ENCODE measurements around the gene HOXC13.
A peak's percentile ranks its signal among the peaks of the same experiment; 100 is the strongest.

Gene HOXC13

DNA sequence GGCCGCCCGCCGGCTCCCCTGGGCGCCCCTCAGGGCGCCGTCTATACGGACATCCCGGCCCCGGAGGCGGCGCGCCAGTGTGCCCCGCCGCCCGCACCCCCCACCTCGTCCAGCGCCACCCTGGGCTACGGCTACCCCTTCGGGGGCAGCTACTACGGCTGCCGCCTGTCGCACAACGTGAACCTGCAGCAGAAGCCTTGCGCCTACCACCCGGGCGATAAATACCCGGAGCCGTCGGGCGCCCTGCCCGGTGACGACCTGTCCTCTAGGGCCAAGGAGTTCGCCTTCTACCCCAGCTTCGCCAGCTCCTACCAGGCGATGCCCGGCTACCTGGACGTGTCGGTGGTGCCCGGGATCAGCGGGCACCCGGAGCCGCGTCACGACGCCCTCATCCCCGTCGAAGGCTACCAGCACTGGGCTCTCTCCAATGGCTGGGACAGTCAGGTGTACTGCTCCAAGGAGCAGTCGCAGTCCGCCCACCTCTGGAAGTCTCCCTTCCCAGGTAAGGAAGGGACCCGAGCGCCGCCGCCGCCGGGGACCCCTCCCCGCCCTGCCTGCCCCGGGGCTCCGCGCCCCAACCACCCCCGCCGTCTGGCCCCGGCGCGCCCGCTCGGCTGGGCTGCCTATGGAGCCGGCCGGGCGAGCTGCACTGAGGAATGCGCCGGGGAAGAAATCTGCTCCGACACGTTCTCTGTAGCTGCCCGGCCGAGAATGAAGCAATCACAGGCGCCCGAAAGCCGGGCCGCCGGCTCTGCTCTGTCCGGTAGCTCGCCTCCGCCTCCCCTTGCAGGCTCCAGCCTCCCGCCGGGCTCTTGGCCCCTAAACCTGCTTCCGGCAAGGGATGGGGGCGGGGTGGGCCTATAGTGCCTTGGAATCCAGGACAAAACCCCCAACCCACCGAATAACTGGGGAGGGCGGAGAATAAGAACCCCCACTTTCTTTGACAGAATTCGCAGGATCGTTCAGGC, 794 bp downstream of the HOXC13 start:
- DNase-seq (ENCODE audit: low spot score) = no peak

DNA sequence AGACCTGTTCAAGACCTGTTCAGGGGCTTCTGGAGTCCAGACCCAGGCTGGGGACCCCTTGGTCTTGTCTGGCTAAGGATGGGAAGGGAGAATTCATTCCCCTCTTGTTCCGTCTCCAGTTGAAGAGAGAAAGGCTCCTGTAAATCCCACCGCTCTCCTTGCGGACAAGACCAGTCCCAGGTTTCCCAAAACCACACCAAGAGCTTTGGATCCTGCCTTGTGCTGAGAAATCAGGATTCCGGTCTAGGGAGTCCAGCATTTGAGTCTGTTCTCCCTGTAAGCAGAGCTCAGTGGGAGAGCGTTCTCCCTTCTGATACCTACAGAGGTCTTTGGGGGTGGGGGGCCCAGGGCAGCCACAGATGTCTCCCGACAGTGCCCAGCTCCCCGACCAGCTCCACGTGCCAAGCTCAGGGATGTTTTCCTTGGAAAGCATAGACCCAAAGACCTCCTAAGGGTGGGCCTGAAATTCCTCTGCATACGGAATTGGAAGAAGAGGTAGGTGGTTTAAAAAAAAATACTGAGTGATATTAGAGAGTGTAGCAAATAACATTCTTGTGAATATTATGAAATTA, 1.9 kb downstream of the HOXC13 start:
- no peak for DNase-seq (ENCODE audit: low spot score)

DNA sequence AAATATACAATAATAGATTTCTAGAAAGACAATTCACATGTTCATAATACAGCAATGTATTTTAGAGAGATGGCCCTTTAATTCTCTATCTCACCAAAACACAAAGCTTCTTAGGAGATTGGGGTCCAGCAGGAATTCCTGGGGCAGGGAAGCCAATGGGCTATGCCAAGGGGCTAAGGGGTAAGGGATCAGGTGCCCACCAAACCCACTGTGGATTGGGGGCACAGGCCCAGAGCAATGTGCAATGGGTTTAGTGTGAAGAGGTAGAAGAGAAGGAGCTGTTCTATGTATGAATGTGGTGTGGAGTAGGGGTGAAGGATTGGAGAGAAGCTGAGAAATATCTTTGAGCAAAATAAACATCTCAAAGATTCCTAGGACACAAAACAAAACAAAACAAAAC, 2.6 kb downstream of the HOXC13 start:
- DNase-seq (ENCODE audit: low spot score) = no peak

DNA sequence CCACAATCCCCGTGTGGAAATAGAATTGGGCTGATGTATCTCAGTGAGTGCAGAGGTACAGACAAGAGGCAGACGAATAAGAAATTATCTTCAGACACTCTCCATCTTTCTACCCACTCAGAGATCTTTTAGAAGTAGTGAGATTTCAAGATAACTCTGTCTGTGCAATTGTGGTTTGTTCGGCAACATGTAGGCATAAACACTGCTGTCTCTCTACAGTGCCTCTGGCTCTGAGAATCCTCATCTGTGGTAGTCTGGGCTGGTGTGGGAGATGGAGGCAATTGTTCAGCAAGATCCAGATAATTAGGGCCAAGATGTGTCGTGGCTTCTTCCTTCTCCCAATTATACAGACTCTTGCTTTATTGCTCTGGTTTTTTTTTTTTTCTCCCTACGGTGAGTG, 3.1 kb downstream of the HOXC13 start:
- DNase-seq (ENCODE audit: low spot score) = no peak

DNA sequence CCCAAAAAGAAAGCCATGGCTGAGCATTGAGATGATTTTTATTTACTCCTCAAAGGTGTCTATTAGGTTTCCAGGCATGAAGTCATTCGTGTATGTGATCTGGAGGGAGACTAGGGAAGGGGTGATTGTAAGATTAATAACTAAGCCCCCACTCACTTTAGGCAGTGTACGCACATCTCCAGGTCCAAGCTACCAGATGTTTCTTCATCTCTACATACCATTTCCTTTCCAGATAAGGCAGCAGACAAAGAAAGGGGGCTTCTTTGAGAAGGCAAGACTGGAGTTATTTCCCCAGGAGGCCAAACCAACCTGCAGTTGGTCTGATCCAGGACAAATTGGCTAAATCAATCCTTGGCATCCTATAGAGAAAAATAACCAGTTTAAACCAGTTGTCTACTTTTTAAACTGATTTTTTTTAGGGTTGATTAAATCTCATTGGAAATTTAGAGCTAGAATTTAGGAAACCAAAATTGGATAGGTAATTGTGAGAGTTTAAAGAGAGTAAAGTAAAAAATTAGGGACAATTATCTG, 3.9 kb downstream of the HOXC13 start:
- DNase-seq (ENCODE audit: low spot score) = no peak

DNA sequence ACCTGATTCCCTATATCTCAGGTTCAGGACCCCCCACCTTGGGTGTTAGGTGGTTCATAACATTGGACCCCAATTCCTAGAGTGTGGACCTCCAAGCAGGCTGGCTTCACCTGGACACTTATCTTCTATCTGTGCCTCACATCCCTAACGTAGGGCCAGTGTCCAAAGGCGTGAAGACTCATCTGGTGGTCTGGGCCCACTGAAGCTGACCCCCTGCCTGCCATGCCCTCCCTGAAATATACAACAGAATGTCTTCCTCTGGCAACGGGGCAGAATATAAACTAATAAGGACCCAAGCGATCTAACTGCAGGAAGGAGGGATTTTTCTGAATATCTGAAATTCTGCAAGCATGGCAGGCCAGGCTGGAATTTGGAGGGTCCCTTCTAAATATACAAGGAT, 5.6 kb downstream of the HOXC13 start:
- no peak for DNase-seq (ENCODE audit: low spot score)

DNA sequence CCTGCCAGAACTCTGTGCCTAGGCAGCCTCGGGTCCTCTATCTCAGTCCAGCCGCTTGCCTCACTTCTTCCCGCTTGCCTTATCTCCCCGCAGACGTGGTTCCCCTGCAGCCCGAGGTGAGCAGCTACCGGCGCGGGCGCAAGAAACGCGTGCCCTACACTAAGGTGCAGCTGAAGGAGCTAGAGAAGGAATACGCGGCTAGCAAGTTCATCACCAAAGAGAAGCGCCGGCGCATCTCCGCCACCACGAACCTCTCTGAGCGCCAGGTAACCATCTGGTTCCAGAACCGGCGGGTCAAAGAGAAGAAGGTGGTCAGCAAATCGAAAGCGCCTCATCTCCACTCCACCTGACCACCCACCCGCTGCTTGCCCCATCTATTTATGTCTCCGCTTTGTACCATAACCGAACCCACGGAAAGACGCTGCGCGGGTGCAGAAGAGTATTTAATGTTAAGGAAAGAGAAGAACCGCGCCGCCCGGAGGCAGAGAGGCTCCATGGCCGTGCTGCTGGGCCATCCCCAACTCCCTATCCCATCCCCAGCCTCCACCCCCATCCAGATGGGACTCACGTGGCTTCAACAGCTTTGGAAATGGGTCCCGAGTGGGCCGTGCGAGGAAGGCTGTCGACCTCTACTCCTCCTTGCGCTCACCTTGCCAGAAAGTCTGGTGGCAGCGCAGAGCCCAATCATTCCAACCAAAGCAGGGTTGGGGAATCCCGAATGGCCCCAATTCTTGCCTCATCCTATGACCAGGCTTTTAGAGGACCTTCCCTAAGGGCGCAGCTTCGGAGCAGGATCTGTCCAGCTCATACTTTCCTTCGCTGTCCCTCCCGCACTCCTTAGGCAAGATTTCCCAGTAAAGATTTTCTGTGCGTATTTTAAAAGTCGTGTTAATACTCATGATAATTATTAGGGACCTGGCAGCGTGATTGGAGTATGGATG, 6.5 kb downstream of the HOXC13 start:
- no peak for DNase-seq (ENCODE audit: low spot score)

DNA sequence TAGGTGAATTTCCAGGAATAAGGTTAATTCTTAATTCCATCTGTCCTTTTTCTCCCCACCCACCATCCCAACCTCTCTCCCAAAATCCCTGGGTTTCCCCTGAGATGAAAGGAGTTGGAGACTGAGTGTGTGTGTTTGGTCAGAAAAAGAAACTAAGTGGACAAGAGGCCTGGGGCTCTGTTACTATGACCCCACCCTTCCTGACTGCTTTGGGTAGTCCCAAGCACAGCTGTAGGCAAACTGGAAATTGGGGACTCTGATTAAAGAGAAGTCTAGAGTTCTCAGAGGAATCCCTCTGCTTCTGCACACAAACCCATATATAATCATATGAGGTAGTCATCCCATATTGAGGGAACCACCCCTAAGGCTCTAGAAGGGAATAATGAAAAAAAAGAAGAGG, 9.1 kb downstream of the HOXC13 start:
- no peak for DNase-seq (ENCODE audit: low spot score)

DNA sequence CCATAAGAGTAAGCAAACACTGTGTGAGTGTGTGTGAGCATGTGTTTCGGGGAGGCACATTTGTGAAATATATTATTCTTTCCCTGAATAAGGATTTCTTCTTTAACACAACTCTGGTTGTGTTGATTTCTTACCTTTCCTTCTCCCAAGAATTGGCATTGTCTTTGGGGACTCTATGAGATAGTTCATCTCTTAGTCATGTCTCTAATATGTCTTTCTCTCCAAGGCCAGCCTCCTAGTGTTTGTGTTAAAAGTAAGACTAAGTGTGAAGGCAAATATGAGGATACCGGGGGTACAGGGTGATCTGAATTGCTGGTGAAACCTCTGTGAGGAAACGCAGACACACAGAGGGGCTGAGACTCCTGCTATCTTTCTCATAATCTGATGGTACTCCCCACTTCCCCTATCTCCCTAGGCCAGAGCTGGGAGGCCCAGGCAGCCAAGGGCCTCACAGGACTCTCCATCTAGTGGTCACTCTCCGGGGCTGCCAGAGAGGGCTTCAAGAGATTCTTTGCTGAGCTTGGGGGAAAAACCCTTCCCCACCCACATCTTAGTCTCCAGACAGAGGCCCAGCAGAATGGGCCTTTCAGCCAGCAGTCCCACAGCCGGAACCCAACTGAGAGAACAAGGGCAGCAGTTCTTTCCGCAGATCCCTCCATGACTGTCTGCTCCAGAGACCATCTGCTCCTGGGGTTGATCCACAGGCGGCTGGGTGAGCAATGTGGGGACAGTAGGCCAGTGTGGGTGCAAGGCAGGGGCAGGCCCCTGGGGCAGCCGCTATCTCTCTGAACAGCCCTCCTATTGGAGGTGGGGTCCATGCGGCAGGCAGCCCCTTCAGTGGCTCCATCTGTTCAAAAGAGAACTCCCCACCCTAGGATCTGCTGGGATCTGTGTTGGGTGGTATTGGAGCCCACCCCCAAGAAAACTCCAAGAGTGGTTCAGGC, 10.3 kb downstream of the HOXC13 start:
- DNase-seq (ENCODE audit: low spot score) = no peak

DNA sequence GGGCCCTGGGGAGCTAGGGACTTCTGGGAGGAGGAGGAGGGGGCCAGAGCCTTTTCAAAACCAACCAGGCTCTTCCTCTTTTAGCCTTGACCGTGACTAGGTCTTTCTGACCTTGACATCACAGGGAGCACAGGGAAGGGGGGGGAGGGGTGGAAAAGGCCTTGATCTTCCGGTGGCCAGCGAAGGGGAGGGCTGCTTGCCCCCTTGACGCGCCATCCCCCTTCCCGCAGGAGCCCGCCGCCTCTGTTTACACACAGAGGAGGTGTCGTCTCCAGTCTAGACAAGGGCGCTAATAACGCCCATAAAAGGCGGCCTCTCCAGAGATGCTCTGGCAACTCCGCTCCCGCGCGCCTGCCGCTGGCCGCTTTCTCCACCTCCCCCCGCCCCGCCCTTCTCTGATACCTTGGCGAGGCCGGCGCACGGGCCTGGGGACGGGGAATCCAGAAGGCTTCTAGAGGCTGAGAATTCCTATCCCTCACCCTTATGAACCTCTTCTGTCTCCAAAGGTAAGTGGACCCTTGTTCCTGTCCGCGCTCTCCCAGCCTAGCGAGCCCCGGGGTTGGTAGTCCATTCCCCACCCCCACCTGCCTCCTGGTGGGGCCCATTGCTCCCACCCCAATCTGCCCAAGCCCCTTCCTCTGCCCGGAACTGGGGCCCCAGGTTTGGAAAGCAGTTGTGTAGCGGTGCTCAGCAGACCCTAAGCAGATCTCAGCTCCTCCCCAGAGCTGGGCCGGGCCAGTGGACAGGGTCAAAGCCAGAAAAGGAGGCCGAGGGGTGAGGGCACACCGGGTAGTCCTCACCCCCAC, 11.2 kb downstream of the HOXC13 start:
- no peak for DNase-seq (ENCODE audit: low spot score)

DNA sequence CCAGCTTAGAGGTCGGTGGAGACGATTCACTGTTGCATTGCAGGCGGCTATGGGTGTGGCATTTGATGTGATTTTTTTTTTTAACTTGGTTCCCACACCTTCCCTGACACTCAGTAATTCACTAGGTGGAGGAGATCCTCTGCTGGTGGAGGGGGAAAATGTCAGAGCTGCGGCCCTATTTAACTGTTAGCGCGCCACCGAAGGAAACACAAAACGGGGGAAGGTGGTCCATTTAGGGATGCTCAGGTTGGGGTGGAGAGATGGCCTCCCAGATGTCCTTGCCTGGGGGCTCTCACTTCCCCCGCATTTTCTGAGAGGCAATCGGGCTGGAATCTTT, 11.8 kb downstream of the HOXC13 start:
- DNase-seq (ENCODE audit: low spot score) = peak; percentile 30

DNA sequence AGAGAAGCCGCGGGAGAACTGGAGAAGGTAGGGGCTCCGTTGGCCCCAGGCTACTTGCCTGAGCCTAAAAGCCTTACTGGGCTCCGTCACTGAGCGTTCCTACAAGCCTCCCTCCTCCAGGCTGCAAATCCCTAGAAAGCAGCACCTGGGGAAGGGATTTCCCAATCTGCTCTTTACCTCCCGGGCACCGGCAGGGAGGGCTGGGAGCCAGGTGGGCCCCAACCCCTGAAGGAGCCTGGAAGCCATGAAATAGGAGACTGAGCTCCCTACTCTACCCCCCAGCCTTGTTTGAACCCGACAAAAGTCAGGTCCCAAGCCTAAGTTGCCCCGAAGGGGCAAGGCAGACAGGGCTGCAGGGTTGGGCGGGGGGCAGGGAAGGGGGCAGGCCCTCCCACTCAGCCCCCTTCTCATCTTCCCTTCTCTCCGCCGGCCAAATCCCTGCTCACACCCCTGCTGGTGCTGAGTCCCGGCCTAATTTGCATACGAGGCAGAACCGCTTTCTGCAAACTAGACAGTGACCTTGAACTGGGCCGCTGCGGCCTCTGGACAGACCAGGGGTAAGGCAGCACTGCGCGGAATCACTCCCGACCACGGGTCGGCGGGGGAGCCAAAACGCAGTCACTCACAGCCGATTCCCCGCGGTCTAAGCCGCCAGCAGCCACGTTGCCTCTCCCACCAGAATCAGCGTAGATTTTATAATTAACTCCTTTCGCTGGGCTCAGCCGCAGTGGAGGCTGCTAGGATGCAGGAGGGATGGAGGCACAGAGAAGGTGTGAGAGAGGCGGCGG, 12.4 kb downstream of the HOXC13 start:
- no peak for DNase-seq (ENCODE audit: low spot score)

DNA sequence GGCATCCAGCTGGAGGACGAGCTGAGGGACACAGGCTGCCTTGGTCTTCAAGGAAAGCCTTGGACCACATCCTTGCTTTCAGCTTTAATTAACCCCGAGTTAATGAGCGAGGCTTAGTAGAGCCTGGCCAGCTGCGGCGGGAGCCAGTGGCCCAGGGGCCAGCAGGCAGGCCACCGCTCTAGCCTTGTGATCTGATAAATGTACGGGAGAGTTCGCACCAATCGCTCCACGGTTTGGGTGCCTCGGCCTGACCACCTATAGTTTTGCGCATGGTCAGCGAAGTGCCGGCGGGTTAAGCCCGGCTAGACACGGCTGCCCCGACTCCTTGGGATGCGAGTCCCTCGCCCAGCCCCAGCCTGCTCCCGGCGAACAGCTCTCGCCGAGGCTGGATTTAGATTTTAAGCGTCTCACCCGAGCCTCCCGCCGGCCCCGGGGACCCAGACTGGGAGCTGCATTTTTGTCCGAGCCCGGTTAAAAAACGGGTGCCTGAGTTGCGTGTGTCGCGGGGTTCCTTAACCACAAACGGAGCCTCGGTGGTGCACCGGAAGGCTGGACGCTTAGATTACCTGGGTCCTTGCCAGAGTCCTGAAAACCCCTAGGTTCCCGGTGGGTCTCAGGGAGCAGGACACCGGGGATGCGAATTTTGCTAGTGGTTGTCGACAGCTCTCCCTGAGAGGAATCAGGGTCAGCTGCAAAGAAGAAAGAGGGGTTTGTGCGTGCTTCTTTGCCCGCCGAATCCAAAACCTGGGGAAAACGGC, 13.1 kb downstream of the HOXC13 start:
- DNase-seq (ENCODE audit: low spot score) = no peak

DNA sequence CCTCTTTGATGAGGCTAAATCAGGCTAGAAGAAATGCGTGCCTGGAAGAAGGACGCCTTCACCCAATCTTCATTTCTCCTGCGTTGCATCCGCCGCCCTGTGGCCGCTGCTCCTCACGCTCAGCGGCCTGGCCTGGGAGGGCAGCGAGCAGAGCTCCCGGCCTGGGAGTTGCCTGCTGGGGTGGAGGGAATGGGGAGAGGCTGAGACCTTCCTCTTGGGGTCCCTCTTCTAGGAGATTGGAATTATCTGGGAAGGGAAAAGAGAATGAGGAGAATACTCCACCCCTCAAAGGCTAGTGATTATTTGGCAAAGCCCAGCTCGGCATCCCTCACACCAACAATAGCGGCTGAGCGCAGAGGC, 13.7 kb downstream of the HOXC13 start:
- DNase-seq (ENCODE audit: low spot score) = no peak

DNA sequence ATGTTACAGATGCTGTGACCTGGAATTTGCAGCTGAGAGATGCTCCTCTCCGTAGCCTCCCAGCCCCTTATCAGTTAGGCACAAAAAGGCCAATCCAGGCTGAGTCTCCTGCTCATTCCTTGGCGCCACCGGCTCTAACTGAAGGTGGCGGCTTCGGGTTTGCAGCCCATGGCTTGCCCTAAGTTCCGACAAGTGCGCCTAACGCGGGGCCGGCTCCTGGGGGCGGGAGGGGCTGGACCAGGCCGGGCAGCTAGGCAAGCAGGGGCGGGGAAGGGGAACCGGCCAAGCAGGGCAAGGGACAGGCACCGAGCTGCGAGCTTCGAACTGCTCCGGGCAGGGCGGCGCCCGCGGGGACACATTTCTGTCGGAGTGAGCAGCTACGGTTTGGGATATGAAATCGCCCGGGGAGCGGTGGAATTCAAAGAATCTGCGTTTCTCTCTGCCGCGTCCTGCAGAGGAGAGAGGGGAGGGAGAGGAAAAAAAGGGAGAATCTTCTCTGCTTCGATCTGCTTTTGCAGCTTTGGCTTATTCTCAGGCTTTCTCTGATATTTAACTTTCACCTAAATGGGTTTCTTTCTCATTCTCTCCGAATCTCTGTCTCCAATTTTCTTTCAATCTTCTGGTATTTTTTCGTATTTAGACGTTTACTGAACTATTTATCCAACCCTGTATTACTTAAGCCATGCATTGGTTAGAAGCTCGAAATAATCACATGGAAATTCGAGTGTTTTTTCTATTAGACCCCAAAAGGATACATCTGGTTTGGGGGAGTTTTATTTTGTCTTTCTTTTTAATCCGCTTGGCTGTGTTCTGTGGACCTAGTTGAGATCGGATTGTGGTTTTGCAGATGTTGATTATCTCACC, 14.5 kb downstream of the HOXC13 start:
- no peak for DNase-seq (ENCODE audit: low spot score)

DNA sequence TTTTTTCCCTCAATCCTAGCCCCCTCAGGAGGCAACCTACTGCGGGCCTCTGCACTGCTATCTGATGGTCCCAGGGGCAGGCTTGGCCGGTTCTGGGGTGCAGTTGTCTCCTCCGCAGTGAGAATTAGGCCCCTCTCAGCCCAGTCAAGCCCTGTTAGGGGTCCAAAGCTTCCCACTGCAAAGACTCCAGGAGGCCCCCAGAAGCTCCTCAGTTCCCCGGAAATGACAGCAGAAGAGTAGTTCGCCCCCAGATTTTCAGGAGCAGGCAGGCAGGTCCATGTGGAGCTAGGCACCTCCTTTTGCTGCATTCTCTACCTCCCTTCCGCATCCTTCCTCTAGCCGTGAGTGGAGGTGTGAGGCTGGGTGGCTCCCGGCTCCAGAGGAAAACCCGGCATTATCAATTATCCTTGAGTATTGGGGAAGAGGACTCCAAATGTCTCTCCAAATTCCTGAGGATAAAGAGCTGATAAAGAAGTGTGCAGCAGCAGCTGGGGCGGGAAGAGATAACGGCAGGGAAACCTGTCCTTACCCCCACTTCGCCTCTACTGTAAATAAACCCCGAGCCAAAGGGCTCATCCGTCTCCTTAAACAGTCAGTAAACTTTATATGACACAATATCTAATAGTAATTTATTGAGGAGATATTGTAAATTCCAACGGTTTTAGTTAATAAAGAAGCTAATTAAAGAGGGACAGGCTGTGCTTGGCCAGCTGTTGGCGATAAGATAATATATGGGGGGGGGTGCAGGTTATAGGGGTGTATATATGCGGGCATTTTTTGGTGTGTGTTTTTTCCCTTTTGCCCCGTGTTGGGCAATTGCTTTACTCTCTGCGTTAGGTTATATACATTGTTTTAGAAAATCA, 15.4 kb downstream of the HOXC13 start:
- no peak for DNase-seq (ENCODE audit: low spot score)

DNA sequence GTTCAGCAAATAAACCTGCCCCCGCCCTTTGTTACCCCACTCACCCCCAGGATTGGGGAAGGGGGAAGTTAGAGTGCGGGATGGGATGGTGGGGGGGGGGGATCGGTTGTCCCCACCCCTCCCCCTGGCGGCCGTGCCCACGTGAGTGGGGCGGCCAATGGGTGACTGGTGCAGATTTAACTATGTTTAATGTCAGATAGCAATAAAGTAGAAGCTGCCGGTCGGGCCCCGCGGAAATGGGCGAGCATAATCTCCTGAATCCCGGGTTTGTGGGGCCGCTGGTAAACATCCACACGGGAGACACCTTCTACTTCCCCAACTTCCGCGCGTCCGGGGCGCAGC, 16.0 kb downstream of the HOXC13 start, which contains the start of gene HOXC12:
TSS of gene HOXC12 (plus strand) at position 210 of the 342 bp plus-strand sequence. CDS start at position 237, 27 bp downstream.
- no peak for DNase-seq (ENCODE audit: low spot score)
